ENCODE measurements around the gene CDKN2B.

The CDKN2B gene

DNA sequence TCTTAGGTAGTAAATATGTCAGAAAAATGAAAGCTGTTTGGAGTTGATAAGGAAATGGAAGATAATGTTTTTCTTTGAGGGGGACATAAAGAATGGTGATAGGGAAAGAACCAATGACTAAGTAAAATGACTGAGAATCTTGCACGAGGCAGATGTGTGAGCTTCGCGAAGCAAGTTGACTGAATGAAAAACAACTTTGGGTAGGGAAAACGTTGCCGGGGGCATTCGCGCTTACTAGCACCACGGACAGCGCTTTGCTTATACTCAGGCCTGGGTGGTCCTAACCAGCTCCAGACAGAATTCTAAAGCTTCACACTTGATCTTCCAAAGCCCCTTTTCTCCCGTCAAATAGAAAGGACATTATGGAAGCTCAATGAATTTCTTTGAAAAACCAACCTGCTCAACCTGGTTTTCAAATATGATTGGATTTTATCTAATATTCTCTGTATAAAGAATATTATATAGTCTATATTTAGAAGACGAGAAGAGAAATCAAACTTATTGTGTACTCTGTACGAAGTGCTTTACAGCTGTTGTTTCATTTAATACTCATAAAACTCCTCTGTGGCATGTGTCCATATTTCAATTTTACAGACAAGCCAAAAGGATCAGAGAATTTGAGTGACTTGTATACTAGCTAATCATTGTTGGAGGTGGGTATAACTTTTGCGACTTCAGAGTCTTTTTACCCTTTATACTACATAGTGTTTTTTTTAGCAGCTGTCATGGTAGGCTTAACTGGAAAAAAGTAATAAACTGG is 1.9 kb upstream of the CDKN2B start:
- H3K4me1 ChIP-seq (ENCODE audit: insufficient read depth, poor library complexity, severe bottlenecking): peaks cover 18% of the 10 kb centered on the region
- peak; percentile 25 for DNase-seq (ENCODE audit: low spot score)
- ATAC-seq (ENCODE audit: low read depth): no peak
- peaks cover 11% of the 10 kb centered on the region for H3K36me3 ChIP-seq (ENCODE audit: low read depth)
- H3K4me3 ChIP-seq (ENCODE audit: severe bottlenecking): no peak overlapping the region
- H3K9me3 ChIP-seq (ENCODE audit: severe bottlenecking): no peaks in the 10 kb centered on the region
- H3K27ac ChIP-seq (ENCODE audit: poor library complexity, severe bottlenecking): no peak overlapping the region
- TF ChIP-seq CTCF (IDR thresholded peaks at IDR 0.05; ENCODE audit: poor library complexity, severe bottlenecking): no peak
- H3K27me3 ChIP-seq (ENCODE audit: insufficient read depth, poor library complexity, severe bottlenecking): no peaks in the 10 kb centered on the region

- no peak for ATAC-seq (ENCODE audit: low read depth)
- H3K27ac ChIP-seq (ENCODE audit: poor library complexity, severe bottlenecking): peak overlapping the region; percentile 65
- H3K27me3 ChIP-seq (ENCODE audit: insufficient read depth, poor library complexity, severe bottlenecking): no peaks in the 10 kb centered on the region
- H3K9me3 ChIP-seq (ENCODE audit: severe bottlenecking): no peaks in the 10 kb centered on the region
- peaks cover 19% of the 10 kb centered on the region for H3K4me1 ChIP-seq (ENCODE audit: insufficient read depth, poor library complexity, severe bottlenecking)
- peak overlapping the region; percentile 63 for H3K4me3 ChIP-seq (ENCODE audit: severe bottlenecking)
- H3K36me3 ChIP-seq (ENCODE audit: low read depth): peaks cover 26% of the 10 kb centered on the region
- DNase-seq (ENCODE audit: low spot score): no peak
- no peak for TF ChIP-seq CTCF (IDR thresholded peaks at IDR 0.05; ENCODE audit: poor library complexity, severe bottlenecking)
Measured at GRCh38 chr9:22009506-22009867, 382 bp upstream of the CDKN2B start.

DNA sequence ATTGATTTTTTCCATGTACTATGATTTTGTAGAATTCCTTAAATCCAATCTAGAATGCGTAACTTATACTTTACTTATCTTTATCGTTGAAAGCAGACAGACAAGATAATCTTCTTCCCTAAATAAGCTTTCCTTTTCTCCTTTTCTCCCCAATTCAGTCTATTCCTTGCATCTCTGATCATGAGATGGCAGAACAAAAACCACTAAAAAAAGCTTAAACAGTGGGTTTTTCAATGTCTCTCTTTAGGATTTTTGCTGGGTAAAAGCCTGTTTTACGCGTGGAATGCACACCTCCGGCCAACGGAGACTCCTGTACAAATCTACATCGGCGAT is 755 bp downstream of the CDKN2B start:
- Histone ChIP-seq H3K4me3 (ENCODE audit: severe bottlenecking) (peak overlapping the region; percentile 63), H3K27ac (ENCODE audit: poor library complexity, severe bottlenecking) (peak overlapping the region; percentile 65), H3K27me3 (ENCODE audit: insufficient read depth, poor library complexity, severe bottlenecking) (no peaks in the 10 kb centered on the region), H3K4me1 (ENCODE audit: insufficient read depth, poor library complexity, severe bottlenecking) (peaks cover 19% of the 10 kb centered on the region), H3K9me3 (ENCODE audit: severe bottlenecking) (no peaks in the 10 kb centered on the region), H3K36me3 (ENCODE audit: low read depth) (peaks cover 31% of the 10 kb centered on the region)
- no peak for DNase-seq (ENCODE audit: low spot score)
- no peak for ATAC-seq (ENCODE audit: low read depth)
- TF ChIP-seq CTCF (IDR thresholded peaks at IDR 0.05; ENCODE audit: poor library complexity, severe bottlenecking): no peak

DNA sequence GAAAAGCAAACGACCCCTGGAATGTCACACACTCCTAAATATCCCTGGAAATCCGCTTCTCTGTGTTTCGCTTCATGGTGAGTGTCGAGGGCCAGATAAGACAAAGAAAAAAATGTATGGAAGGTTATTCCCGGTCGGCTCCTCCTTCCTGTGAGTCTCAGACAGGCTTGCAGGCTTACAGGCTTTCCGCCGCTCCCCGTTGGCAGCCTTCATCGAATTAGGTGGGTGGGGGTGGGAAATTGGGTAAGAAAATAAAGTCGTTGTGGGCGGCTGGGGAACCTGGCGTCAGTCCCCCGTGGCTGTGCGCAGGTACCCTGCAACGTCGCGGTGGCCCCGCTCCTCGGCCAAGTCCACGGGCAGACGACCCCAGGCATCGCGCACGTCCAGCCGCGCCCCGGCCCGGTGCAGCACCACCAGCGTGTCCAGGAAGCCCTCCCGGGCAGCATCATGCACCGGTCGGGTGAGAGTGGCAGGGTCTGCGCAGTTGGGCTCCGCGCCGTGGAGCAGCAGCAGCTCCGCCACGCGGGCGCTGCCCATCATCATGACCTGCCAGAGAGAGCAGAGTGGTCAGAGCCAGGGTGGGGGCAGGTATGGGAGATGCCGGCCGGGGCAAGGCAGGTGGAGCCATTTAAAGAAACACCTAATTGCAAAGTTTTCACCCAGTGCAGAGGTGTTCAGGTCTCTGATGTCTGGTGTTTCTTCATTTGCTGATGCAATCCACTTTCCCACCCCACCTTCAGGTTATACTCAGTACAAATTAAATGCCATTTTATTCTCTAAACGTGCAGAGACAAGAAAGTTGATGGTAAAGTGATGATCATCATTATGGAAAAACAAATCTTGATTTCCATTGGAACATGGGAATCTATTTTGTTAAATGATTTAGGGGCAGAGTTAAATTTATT is 3.2 kb downstream of the CDKN2B start:
- H3K27ac ChIP-seq (ENCODE audit: poor library complexity, severe bottlenecking): peak overlapping the region; percentile 65
- H3K4me1 ChIP-seq (ENCODE audit: insufficient read depth, poor library complexity, severe bottlenecking): peaks cover 29% of the 10 kb centered on the region
- no peak for TF ChIP-seq CTCF (IDR thresholded peaks at IDR 0.05; ENCODE audit: poor library complexity, severe bottlenecking)
- H3K27me3 ChIP-seq (ENCODE audit: insufficient read depth, poor library complexity, severe bottlenecking): no peaks in the 10 kb centered on the region
- no peaks in the 10 kb centered on the region for H3K9me3 ChIP-seq (ENCODE audit: severe bottlenecking)
- no peak for DNase-seq (ENCODE audit: low spot score)
- H3K4me3 ChIP-seq (ENCODE audit: severe bottlenecking): no peak overlapping the region
- no peak for ATAC-seq (ENCODE audit: low read depth)
- peaks cover 32% of the 10 kb centered on the region for H3K36me3 ChIP-seq (ENCODE audit: low read depth)
